ENCODE results near the gene ADAM12. TPM values are rescaled to one million over a fixed set of nuclear protein-coding genes. Genes with fewer than 3 reads are reported as not detected.

The ADAM12 gene
- total RNA-seq, 1 donor from 2014 or later, result 18.4 TPM

DNA sequence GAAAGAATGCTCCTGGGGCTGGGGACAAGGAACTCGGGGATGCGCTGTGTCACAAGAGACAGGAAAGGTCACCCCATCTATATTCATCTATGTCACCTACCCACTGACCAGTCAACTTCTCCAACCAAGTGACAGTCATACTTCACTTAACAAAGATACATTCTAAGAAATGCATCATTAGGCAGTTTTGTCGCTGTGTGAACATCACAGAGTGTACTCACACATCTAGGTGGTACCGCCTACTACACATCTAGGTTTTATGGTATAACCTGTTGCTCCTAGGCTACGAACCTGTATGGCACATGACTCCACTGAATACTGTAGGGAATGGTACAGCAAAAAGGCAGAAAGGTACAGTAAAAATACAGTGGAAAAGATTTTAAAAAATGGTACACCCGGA lies 3.8 kb upstream of the ADAM12 start:
- TF ChIP-seq, protein P1, sequence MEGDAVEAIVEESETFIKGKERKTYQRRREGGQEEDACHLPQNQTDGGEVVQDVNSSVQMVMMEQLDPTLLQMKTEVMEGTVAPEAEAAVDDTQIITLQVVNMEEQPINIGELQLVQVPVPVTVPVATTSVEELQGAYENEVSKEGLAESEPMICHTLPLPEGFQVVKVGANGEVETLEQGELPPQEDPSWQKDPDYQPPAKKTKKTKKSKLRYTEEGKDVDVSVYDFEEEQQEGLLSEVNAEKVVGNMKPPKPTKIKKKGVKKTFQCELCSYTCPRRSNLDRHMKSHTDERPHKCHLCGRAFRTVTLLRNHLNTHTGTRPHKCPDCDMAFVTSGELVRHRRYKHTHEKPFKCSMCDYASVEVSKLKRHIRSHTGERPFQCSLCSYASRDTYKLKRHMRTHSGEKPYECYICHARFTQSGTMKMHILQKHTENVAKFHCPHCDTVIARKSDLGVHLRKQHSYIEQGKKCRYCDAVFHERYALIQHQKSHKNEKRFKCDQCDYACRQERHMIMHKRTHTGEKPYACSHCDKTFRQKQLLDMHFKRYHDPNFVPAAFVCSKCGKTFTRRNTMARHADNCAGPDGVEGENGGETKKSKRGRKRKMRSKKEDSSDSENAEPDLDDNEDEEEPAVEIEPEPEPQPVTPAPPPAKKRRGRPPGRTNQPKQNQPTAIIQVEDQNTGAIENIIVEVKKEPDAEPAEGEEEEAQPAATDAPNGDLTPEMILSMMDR (IDR thresholded peaks at IDR 0.05; ENCODE audit: partially characterized antibody, unreplicated experiment), result no peak
- peaks cover 16% of the 10 kb centered on the region for H3K4me1 Mint-ChIP-seq (ENCODE audit: low read depth, unreplicated experiment)
- H3K36me3 Mint-ChIP-seq (ENCODE audit: unreplicated experiment), result peaks cover 17% of the 10 kb centered on the region
- no peak overlapping the region for H3K4me3 Mint-ChIP-seq (ENCODE audit: unreplicated experiment)
- H3K27me3 Mint-ChIP-seq (ENCODE audit: unreplicated experiment), result peaks cover 10% of the 10 kb centered on the region
- no peak for DNase-seq
- H3K27ac Mint-ChIP-seq (ENCODE audit: unreplicated experiment), result peak overlapping the region; percentile 23
- H3K9me3 Mint-ChIP-seq (ENCODE audit: unreplicated experiment), result peaks cover 10% of the 10 kb centered on the region

DNA sequence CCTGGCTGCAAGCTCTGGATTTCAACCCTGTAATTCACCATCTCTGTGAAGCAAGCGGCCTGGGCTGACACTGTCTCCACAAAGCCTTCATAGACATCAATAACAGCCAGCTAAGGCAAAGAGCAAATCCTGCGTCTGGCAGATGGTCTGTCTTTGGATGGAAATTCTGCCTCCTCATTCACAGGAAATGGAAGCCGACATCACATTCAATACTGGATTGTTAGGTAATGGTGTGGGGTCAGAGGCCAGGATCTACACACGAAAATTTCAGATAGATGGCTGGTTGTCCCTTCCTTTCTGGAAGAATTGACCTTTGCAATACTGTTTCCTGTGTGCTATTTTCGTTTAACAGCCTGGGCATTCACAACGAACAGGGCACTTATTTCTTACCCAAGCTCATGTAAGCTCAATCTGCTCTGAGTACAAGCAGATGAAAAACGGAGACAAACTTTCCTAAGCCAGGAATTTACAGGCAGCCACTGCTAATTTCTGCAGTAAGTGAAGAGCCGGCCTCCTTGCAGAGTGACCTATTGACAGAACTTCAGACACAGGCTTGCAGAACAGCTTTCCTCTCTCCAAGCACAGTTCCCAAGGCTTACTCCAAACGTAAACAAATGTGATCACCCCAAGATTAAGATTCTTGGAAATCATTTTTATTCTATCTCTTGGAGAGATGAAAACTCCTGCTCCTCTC lies 3.1 kb upstream of the ADAM12 start:
- peak overlapping the region; percentile 5 for H3K4me3 Mint-ChIP-seq (ENCODE audit: unreplicated experiment)
- TF ChIP-seq, protein P1 (IDR thresholded peaks at IDR 0.05; ENCODE audit: partially characterized antibody, unreplicated experiment), result no peak
- H3K27me3 Mint-ChIP-seq (ENCODE audit: unreplicated experiment), result peaks cover 11% of the 10 kb centered on the region
- peak overlapping the region; percentile 65 for H3K27ac Mint-ChIP-seq (ENCODE audit: unreplicated experiment)
- no peak for DNase-seq
- H3K9me3 Mint-ChIP-seq (ENCODE audit: unreplicated experiment), result peaks cover 10% of the 10 kb centered on the region
- H3K36me3 Mint-ChIP-seq (ENCODE audit: unreplicated experiment), result peaks cover 17% of the 10 kb centered on the region
- H3K4me1 Mint-ChIP-seq (ENCODE audit: low read depth, unreplicated experiment), result peaks cover 19% of the 10 kb centered on the region

DNA sequence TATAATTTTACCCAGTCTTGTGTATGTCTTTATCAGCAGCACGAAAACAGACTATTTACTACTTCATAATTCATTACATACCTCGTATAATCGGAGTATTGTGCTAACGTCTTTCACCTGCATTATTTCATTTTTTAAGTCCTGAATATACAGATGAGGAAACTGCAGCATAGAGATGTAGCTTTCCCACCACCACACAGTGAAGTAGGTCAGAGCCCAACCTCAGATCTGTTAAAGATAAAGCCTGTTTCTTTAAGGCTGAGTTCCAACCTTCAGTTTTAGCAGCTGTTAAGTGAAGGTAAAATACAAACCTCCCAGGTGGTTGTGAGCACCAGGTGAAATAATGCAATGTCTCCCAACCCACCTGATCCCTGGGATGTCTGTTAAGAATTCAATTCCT lies 2.0 kb upstream of the ADAM12 start:
- DNase-seq, result no peak
- H3K4me1 Mint-ChIP-seq (ENCODE audit: low read depth, unreplicated experiment), result peaks cover 19% of the 10 kb centered on the region
- peaks cover 13% of the 10 kb centered on the region for H3K36me3 Mint-ChIP-seq (ENCODE audit: unreplicated experiment)
- TF ChIP-seq, protein P1 (IDR thresholded peaks at IDR 0.05; ENCODE audit: partially characterized antibody, unreplicated experiment), result no peak
- peaks cover 10% of the 10 kb centered on the region for H3K9me3 Mint-ChIP-seq (ENCODE audit: unreplicated experiment)
- H3K4me3 Mint-ChIP-seq (ENCODE audit: unreplicated experiment), result peak overlapping the region; percentile 3
- no peak overlapping the region for H3K27ac Mint-ChIP-seq (ENCODE audit: unreplicated experiment)
- peaks cover 11% of the 10 kb centered on the region for H3K27me3 Mint-ChIP-seq (ENCODE audit: unreplicated experiment)

DNA sequence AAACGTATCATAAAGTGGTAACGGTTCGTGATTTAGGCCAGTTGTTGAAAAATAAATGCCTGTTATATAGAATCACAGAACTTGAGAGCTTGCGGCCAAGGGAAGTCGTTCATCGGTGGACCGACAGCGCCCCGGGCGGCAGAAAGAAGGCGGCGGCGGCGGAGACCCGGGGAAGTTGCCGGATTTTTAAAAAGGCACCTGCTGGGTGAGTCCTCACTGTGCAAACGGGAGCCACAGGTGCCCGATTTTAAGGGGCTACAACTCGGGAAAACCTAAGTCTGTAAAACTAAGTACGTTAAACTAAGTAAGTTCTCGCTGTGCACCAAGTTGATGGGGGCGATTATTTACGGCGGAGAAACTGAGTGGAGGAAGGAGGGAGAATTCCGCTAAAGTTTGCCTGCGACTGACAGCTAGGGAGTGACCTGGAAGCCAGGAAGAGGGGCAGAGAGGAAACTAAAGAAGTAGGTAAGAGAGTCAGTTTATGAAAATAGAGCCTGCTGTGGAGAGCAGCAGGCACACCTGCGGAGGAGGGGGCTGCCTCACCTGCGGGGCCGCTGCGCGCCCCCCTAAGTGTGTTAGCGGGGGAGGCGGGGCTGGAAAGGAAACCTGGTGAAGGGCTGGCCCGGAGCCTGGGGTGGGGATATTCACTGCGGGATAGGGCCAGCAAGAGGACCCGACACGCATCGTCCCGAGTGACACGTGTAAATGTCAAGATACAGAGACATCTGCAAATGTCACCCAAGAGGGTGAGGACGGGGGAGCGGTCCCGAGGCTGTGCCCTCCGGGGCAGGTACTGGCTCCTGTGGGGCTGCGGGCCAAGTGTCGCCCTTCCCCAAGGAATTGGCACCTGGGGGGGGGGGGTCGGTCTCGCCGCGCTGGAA lies 996 bp downstream of the ADAM12 start:
- TF ChIP-seq, protein P1 (IDR thresholded peaks at IDR 0.05; ENCODE audit: partially characterized antibody, unreplicated experiment), result peak; percentile 78
- peaks cover 10% of the 10 kb centered on the region for H3K9me3 Mint-ChIP-seq (ENCODE audit: unreplicated experiment)
- H3K27me3 Mint-ChIP-seq (ENCODE audit: unreplicated experiment), result peaks cover 11% of the 10 kb centered on the region
- peaks cover 14% of the 10 kb centered on the region for H3K36me3 Mint-ChIP-seq (ENCODE audit: unreplicated experiment)
- no peak overlapping the region for H3K27ac Mint-ChIP-seq (ENCODE audit: unreplicated experiment)
- H3K4me3 Mint-ChIP-seq (ENCODE audit: unreplicated experiment), result peak overlapping the region; percentile 97
- DNase-seq, result peak; percentile 84
- peaks cover 19% of the 10 kb centered on the region for H3K4me1 Mint-ChIP-seq (ENCODE audit: low read depth, unreplicated experiment)

Measured in glutamatergic neuron (in vitro differentiated cells).